Measurements from ENCODE around the gene VOPP1.
"Not testable (repeated sequence)": the region's sequence is repeated elsewhere in the genome, so short reads cannot be mapped to it uniquely, and the experiment has no call there.

Gene VOPP1

GRCh38 chr7:55512635-55513191, 59.6 kb downstream of the VOPP1 start:
- no peak for DNase-seq (ENCODE audit: low read depth in 2 of 2)

GRCh38 chr7:55510621-55511020, 61.7 kb downstream of the VOPP1 start:
- no peak for DNase-seq (ENCODE audit: low read depth in 2 of 2)

- not testable (repeated sequence) for DNase-seq (ENCODE audit: low read depth in 2 of 2)
These were observed 62.1 kb downstream of the VOPP1 start for GRCh38 chr7:55510206-55510605.

GRCh38 chr7:55509322-55509721, 63.0 kb downstream of the VOPP1 start:
- no peak for DNase-seq (ENCODE audit: low read depth in 2 of 2)

- DNase-seq (ENCODE audit: low read depth in 2 of 2), result no peak
These were observed 63.9 kb downstream of the VOPP1 start for GRCh38 chr7:55508221-55509011.

- no peak for DNase-seq (ENCODE audit: low read depth in 2 of 2)
These were observed 64.6 kb downstream of the VOPP1 start for GRCh38 chr7:55507743-55508142.

- DNase-seq (ENCODE audit: low read depth in 2 of 2), result no peak
These were observed 67.2 kb downstream of the VOPP1 start for GRCh38 chr7:55504967-55505658.

- DNase-seq (ENCODE audit: low read depth in 2 of 2), result no peak
These were observed 68.0 kb downstream of the VOPP1 start for GRCh38 chr7:55504093-55504859.

- DNase-seq (ENCODE audit: low read depth in 2 of 2), result no peak
These were observed 69.4 kb downstream of the VOPP1 start for GRCh38 chr7:55502858-55503440.

GRCh38 chr7:55502124-55502857, 70.0 kb downstream of the VOPP1 start:
- DNase-seq (ENCODE audit: low read depth in 2 of 2), result no peak

- DNase-seq (ENCODE audit: low read depth in 2 of 2), result no peak
These were observed 70.7 kb downstream of the VOPP1 start for GRCh38 chr7:55501611-55502010.

- DNase-seq (ENCODE audit: low read depth in 2 of 2), result no peak
These were observed 72.1 kb downstream of the VOPP1 start for GRCh38 chr7:55500117-55500756.

- DNase-seq (ENCODE audit: low read depth in 2 of 2), result no peak
These were observed 72.7 kb downstream of the VOPP1 start for GRCh38 chr7:55499591-55499990.

- DNase-seq (ENCODE audit: low read depth in 2 of 2), result no peak
These were observed 73.5 kb downstream of the VOPP1 start for GRCh38 chr7:55498770-55499169.

- no peak for DNase-seq (ENCODE audit: low read depth in 2 of 2)
These were observed 74.2 kb downstream of the VOPP1 start for GRCh38 chr7:55498142-55498541.

- no peak for DNase-seq (ENCODE audit: low read depth in 2 of 2)
These were observed 74.8 kb downstream of the VOPP1 start for GRCh38 chr7:55497521-55497920.

- DNase-seq (ENCODE audit: low read depth in 2 of 2), result no peak
These were observed 75.4 kb downstream of the VOPP1 start for GRCh38 chr7:55496906-55497305.

- no peak for DNase-seq (ENCODE audit: low read depth in 2 of 2)
These were observed 77.4 kb downstream of the VOPP1 start for GRCh38 chr7:55494951-55495350.

- no peak for DNase-seq (ENCODE audit: low read depth in 2 of 2)
These were observed 78.9 kb downstream of the VOPP1 start for GRCh38 chr7:55493408-55493807.

- DNase-seq (ENCODE audit: low read depth in 2 of 2), result no peak
These were observed 81.0 kb downstream of the VOPP1 start for GRCh38 chr7:55491346-55491745.

GRCh38 chr7:55490099-55490498, 82.2 kb downstream of the VOPP1 start:
- no peak for DNase-seq (ENCODE audit: low read depth in 2 of 2)

Data from stimulated activated CD8-positive, alpha-beta memory T cell treated with anti-CD3 and anti-CD28 coated beads, Interleukin-15, amount 100 ng/mL, for 48 hours (primary cell).